HFFc6 (cell line): ENCODE measurements around the gene TSPAN9. TPM values are rescaled to one million over a fixed set of nuclear protein-coding genes. Genes with fewer than 3 reads are reported as not detected.

Experiments used
- DNase-seq: peaks from one replicate; pipeline ENCODE4 v3.0.0-alpha.2; 2018
- H3K27ac Mint-ChIP-seq: 2 replicates; pipeline ENCODE4 v1.8.0; 2020; ENCODE audit warnings: mild to moderate bottlenecking, mixed read lengths
- H3K27me3 Mint-ChIP-seq: 2 replicates; pipeline ENCODE4 v1.8.0; 2021; ENCODE audit warnings: mild to moderate bottlenecking, moderate library complexity, mixed read lengths; ENCODE audit not compliant: insufficient read depth
- H3K36me3 Mint-ChIP-seq: 2 replicates; pipeline ENCODE4 v1.8.0; 2021; ENCODE audit warnings: low read depth, mixed read lengths
- H3K4me1 Mint-ChIP-seq: 2 replicates; pipeline ENCODE4 v1.8.0; 2020; ENCODE audit warnings: low read depth, mixed read lengths
- H3K4me3 Mint-ChIP-seq: 2 replicates; pipeline ENCODE4 v1.8.0; 2020; ENCODE audit warnings: mild to moderate bottlenecking, moderate library complexity, mixed read lengths
- H3K9me3 Mint-ChIP-seq: 2 replicates; pipeline ENCODE4 v1.8.0; 2020; ENCODE audit warnings: mild to moderate bottlenecking, mixed read lengths
- total RNA-seq, 6 experiments: library from RNA; stranded (reverse); fragmentation: NEBNext Ultra II Directional; extraction: Animal tissue kit (Norgen Biotek cat#: 25700); gene quantifications; 2 replicates in 1 of 6; 3 replicates in 5 of 6; pipeline ENCODE4 v1.2.3, GENCODE V29; 2021
- TF ChIP-seq, protein P1 (sequence below): fragments of 200-600 bp; sonication (generic); IDR thresholded peaks from 2 replicates; pipeline ENCODE4 v1.5.0; 2021; ENCODE audit warnings: antibody characterized with exemption, mild to moderate bottlenecking

The TSPAN9 gene
- total RNA-seq, 6 experiments from 2014 or later, result 18.1 to 35.8 (median 22.7) TPM

DNA sequence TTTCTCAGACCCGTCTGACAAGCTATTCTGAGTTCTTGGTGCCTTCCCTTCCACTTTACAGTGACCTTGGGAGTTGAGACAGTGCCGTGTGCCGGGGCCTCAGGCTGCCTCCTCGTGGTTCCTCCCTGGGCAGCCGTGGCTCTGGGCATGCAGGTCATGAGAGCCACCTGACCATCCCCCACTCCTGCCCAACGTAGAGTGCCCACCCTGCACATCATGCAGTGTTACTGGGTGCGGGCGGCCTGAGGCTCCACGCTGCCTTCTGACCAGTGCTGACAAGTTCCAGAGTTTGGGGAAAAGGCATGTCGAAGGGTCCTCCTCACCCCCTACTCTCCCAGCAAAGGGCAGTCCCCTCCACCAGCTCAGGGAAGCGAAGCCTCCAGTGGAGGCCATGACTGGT lies 190.5 kb downstream of the TSPAN9 start:
- DNase-seq, result no peak
- H3K27ac Mint-ChIP-seq, result no peak overlapping the region
- H3K27me3 Mint-ChIP-seq, result peaks cover 12% of the 10 kb centered on the region

DNA sequence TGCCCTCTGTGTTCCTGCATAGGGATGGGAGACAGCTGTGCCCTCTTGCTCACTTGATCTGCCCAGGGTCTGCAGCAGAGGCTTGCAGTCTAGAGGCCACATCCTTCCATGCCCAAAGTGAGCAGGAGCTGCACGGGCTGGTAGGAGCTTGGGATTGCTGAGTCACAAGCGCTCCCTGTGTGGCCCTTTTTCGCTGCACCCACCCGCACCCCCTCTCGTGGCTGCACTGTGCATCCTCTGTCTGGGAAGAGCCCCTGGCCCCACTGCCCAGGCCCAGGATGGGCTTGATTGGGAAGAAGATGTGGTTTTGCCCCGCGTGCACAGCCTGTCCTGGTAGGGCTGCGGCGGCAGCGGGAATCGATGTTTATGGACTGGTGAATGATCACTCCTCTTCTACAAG lies 192.4 kb downstream of the TSPAN9 start:
- peaks cover 12% of the 10 kb centered on the region for H3K27me3 Mint-ChIP-seq
- TF ChIP-seq, protein P1, sequence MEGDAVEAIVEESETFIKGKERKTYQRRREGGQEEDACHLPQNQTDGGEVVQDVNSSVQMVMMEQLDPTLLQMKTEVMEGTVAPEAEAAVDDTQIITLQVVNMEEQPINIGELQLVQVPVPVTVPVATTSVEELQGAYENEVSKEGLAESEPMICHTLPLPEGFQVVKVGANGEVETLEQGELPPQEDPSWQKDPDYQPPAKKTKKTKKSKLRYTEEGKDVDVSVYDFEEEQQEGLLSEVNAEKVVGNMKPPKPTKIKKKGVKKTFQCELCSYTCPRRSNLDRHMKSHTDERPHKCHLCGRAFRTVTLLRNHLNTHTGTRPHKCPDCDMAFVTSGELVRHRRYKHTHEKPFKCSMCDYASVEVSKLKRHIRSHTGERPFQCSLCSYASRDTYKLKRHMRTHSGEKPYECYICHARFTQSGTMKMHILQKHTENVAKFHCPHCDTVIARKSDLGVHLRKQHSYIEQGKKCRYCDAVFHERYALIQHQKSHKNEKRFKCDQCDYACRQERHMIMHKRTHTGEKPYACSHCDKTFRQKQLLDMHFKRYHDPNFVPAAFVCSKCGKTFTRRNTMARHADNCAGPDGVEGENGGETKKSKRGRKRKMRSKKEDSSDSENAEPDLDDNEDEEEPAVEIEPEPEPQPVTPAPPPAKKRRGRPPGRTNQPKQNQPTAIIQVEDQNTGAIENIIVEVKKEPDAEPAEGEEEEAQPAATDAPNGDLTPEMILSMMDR, result 0 out of 2 replicates have a peak, but pooled peaks have one; percentile 11
- no peak overlapping the region for H3K27ac Mint-ChIP-seq
- H3K4me3 Mint-ChIP-seq, result no peak overlapping the region
- no peaks in the 10 kb centered on the region for H3K9me3 Mint-ChIP-seq
- no peak for DNase-seq
- peaks cover 22% of the 10 kb centered on the region for H3K4me1 Mint-ChIP-seq
- H3K36me3 Mint-ChIP-seq, result no peaks in the 10 kb centered on the region

More for the DNA sequence above, 190.5 kb downstream of the TSPAN9 start:
- Mint-ChIP-seq H3K36me3 (no peaks in the 10 kb centered on the region), H3K4me3 (no peak overlapping the region), H3K4me1 (peaks cover 3% of the 10 kb centered on the region; the same call in 1 of the 2 replicates), H3K9me3 (no peaks in the 10 kb centered on the region)
- TF ChIP-seq, protein P1, result no peak

DNA sequence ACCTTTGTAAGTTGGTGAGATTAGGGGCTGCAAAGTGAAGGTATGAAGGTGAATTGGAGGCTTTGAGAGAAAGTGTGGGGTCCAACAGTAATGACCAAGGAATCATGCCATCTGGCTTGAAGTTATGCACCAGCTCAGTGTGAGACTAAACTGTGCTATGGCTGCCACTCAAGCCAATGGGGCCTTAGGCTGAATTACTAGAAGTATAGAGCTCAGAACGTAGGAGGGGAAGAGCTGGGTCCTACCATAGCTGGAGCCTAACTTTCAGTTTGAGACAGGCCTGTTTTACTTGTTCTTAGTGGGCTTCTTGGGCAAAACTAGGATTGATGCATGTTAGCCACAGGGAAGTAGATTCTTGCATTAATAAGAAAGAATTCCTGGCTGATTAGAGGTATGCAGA lies 194.0 kb downstream of the TSPAN9 start:
- Mint-ChIP-seq H3K4me3 (no peak overlapping the region), H3K9me3 (no peaks in the 10 kb centered on the region), H3K27me3 (peaks cover 12% of the 10 kb centered on the region), H3K36me3 (no peaks in the 10 kb centered on the region), H3K4me1 (peaks cover 38% of the 10 kb centered on the region), H3K27ac (no peak overlapping the region)
- DNase-seq, result no peak
- TF ChIP-seq, protein P1, result no peak

DNA sequence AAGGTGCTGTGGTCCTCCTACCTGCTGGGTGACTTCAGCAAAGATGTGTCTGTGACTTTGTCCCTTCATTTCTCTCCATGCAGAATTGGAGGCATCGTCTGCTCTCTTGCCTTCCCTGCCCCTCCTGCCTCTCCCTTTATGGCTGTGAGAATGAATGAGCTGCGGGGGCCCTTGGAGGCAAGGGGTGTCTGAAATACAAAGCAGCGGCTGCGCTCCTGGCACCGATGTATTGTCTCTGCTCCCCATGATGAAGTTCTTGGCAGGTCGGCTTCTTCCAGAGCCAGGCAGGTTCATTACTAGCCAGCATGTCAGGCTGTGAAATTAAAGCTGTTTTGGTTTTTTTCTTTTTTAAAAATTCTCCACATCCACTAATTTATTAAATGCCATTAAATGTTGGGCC lies 194.5 kb downstream of the TSPAN9 start:
- Mint-ChIP-seq H3K36me3 (no peaks in the 10 kb centered on the region), H3K4me3 (no peak overlapping the region), H3K9me3 (no peaks in the 10 kb centered on the region), H3K27me3 (peaks cover 15% of the 10 kb centered on the region), H3K27ac (no peak overlapping the region), H3K4me1 (peaks cover 40% of the 10 kb centered on the region)
- DNase-seq, result no peak
- TF ChIP-seq, protein P1, result no peak

DNA sequence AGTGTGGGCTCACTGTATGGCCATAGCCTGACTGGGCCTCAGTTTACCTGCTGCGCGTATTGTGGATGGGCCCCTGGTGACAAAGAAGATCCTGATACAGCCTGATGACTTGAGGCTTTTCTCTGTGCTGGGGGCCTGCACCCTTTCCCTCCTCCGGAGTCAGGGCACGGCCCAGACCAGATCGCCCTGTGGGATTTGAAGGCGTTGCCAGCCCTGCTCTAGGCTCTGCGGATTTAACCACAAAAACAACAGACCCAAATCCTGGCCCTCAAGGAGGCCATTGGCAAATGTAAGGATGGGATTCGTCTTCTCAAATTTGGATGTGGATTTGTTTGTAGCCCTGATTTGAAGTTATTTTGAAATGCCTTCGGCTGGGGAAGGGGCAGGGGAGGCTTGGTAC lies 195.8 kb downstream of the TSPAN9 start:
- Mint-ChIP-seq H3K27me3 (peaks cover 15% of the 10 kb centered on the region), H3K4me3 (no peak overlapping the region), H3K4me1 (peaks cover 40% of the 10 kb centered on the region), H3K9me3 (no peaks in the 10 kb centered on the region), H3K36me3 (no peaks in the 10 kb centered on the region), H3K27ac (peak overlapping the region; percentile 46; the same call in 1 of the 2 replicates)
- TF ChIP-seq, protein P1, result no peak
- DNase-seq, result no peak

DNA sequence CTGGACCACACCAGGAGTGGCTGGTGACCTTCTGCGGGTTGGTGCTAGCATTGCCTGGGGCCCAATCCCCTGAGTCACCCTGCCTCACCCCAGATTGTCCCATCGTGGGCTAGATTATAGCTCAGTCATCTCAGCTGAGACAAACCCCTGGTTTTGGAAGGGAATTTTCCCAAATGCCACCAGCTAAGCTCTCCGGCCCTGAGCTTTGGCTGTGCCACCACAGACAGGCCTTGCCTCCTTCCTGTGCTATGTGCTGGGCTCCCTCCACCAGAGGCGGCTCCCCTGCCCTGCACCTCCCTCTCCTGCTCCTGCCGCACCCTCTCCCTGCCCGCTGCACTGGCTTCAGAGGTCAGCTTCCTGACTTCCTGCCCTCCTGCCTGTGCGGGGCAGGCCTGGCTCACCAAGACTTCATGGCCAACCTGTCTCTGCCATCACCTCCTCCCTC lies 196.3 kb downstream of the TSPAN9 start:
- DNase-seq, result peak; percentile 63
- Mint-ChIP-seq H3K27me3 (peaks cover 15% of the 10 kb centered on the region), H3K4me3 (no peak overlapping the region; the same call in 1 of the 2 replicates), H3K36me3 (no peaks in the 10 kb centered on the region), H3K9me3 (no peaks in the 10 kb centered on the region), H3K4me1 (peaks cover 40% of the 10 kb centered on the region), H3K27ac (peak overlapping the region; percentile 54)
- TF ChIP-seq, protein P1, result no peak
